HFF-Myc (cell line): ENCODE results near the gene LORICRIN.

Experiments used
- DNase-seq: peaks from one replicate; pipeline ENCODE4 v3.0.0-alpha.2; 2011; ENCODE audit warnings: low read depth; ENCODE audit errors: extremely low read depth
- H3K4me3 ChIP-seq: replicated peaks from 2 replicates; pipeline ENCODE4 v1.5.1; 2011; ENCODE audit warnings: low read depth, mild to moderate bottlenecking, control low read depth, low read length
- TF ChIP-seq, protein P1 (sequence below): IDR thresholded peaks from 2 replicates; pipeline ENCODE4 v1.5.1; 2012; ENCODE audit warnings: mild to moderate bottlenecking, low read depth, low read length, control low read depth; ENCODE audit errors: missing control alignments

LORICRIN gene

GRCh38 chr1:153265457-153265856 is 6.0 kb downstream of the LORICRIN start:
- TF ChIP-seq, protein P1, sequence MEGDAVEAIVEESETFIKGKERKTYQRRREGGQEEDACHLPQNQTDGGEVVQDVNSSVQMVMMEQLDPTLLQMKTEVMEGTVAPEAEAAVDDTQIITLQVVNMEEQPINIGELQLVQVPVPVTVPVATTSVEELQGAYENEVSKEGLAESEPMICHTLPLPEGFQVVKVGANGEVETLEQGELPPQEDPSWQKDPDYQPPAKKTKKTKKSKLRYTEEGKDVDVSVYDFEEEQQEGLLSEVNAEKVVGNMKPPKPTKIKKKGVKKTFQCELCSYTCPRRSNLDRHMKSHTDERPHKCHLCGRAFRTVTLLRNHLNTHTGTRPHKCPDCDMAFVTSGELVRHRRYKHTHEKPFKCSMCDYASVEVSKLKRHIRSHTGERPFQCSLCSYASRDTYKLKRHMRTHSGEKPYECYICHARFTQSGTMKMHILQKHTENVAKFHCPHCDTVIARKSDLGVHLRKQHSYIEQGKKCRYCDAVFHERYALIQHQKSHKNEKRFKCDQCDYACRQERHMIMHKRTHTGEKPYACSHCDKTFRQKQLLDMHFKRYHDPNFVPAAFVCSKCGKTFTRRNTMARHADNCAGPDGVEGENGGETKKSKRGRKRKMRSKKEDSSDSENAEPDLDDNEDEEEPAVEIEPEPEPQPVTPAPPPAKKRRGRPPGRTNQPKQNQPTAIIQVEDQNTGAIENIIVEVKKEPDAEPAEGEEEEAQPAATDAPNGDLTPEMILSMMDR, result no peak
- no peak overlapping the region for H3K4me3 ChIP-seq
- no peak for DNase-seq

- H3K4me3 ChIP-seq, result no peak overlapping the region
- TF ChIP-seq, protein P1, result no peak
- DNase-seq, result no peak
Measured at GRCh38 chr1:153271711-153272110, 12.2 kb downstream of the LORICRIN start.

- H3K4me3 ChIP-seq, result no peak overlapping the region
- TF ChIP-seq, protein P1, result no peak
- DNase-seq, result no peak
Measured at GRCh38 chr1:153272186-153272585, 12.7 kb downstream of the LORICRIN start.

DNA sequence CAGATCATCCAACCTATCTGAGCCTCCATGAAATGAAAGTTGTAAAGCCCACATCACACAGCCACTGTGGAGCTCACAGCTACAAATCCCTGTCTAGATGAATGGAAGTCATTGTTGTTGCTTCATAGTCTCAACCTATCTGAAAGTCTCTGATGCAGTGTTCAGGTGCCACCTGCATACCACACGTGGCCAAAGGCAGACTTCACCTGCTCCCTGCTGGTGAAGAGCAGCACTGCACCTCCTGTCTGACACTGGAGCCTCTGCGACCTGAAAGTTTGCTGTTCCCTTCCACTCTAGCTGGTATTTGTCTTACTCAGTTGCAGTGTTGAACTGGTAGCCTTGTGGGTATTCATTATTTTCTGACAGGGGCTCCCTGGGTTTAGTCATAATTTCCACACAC is 18.4 kb downstream of the LORICRIN start:
- TF ChIP-seq, protein P1, result peak; percentile 60
- H3K4me3 ChIP-seq, result no peak overlapping the region
- no peak for DNase-seq

- TF ChIP-seq, protein P1, result peak; percentile 56
- H3K4me3 ChIP-seq, result no peak overlapping the region
- no peak for DNase-seq
Measured at GRCh38 chr1:153288634-153289275, 29.3 kb downstream of the LORICRIN start.

GRCh38 chr1:153291514-153291913 is 32.0 kb downstream of the LORICRIN start:
- DNase-seq, result no peak
- no peak overlapping the region for H3K4me3 ChIP-seq
- TF ChIP-seq, protein P1, result no peak

DNA sequence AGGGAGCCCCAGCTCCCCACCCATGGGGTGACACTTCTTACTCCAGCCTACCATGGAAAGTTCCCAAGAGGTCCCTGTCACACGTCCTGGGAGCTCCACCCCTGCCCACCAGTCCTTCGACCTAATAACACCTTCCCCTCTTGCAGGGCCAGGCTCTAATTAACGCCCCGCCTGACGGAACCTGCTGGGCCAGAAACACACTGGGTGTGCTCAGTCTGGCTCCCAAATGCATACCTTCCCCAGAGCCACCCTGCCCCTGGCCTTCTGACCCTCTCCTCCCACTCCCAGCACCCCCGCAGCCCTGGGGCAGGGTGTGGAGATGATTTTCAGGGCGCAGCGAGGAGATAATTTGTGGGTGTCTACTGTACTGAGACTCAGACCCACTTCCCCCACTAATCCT is 32.7 kb downstream of the LORICRIN start:
- TF ChIP-seq, protein P1, result no peak
- no peak overlapping the region for H3K4me3 ChIP-seq
- no peak for DNase-seq
